Karpas-422 (cell line): ENCODE results near the gene FOXK1. TPM values are rescaled to one million over a fixed set of nuclear protein-coding genes. Genes with fewer than 3 reads are reported as not detected.
A peak's percentile ranks its signal among the peaks of the same experiment; 100 is the strongest.

Source experiments
- DNase-seq: peaks from one replicate; pipeline ENCODE4 v3.0.0-alpha.2; 2015
- H2AFZ ChIP-seq: fragments of 200-600 bp; sonication (generic); 2 replicates; pipeline ENCODE4 v1.6.1; 2014; ENCODE audit warnings: antibody characterized with exemption, low read length, mixed read lengths
- H3K27ac ChIP-seq: fragments of 200-600 bp; sonication (generic); 2 replicates; pipeline ENCODE4 v1.5.1; 2014; ENCODE audit warnings: mild to moderate bottlenecking, low read length, moderate library complexity
- H3K27me3 ChIP-seq: fragments of 200-600 bp; sonication (generic); 2 replicates; pipeline ENCODE4 v1.6.1; 2014; ENCODE audit warnings: low read length, mixed read lengths
- H3K36me3 ChIP-seq: fragments of 200-600 bp; sonication (generic); 2 replicates; pipeline ENCODE4 v1.6.1; 2014; ENCODE audit warnings: low read length, mixed read lengths; ENCODE audit not compliant: insufficient read depth
- H3K4me1 ChIP-seq: fragments of 200-600 bp; sonication (generic); 2 replicates; pipeline ENCODE4 v1.6.1; 2014; ENCODE audit warnings: mild to moderate bottlenecking, low read length, mixed read lengths
- H3K4me2 ChIP-seq: fragments of 200-600 bp; sonication (generic); 2 replicates; pipeline ENCODE4 v1.6.1; 2014; ENCODE audit warnings: low read length, low read depth, mild to moderate bottlenecking; ENCODE audit not compliant: poor library complexity, severe bottlenecking
- H3K4me3 ChIP-seq: fragments of 200-600 bp; sonication (generic); 2 replicates; pipeline ENCODE4 v1.5.1; 2014; ENCODE audit warnings: mild to moderate bottlenecking, antibody characterized with exemption, low read length, mixed read lengths
- H3K79me2 ChIP-seq: fragments of 200-600 bp; sonication (generic); 2 replicates; pipeline ENCODE4 v1.6.1; 2014; ENCODE audit warnings: mild to moderate bottlenecking, low read length, mixed read lengths
- H3K9ac ChIP-seq: fragments of 200-600 bp; sonication (generic); 2 replicates; pipeline ENCODE4 v1.6.0; 2014; ENCODE audit warnings: low read length
- H3K9me2 ChIP-seq: fragments of 200-600 bp; sonication (generic), shearing (Covaris generic); replicated peaks from 2 replicates; pipeline ENCODE4 v1.6.0; 2014; ENCODE audit warnings: mild to moderate bottlenecking, low read length, moderate library complexity; ENCODE audit not compliant: insufficient read depth
- H3K9me3 ChIP-seq: fragments of 300-700, 200-600 bp; sonication (generic); 2 replicates; pipeline ENCODE4 v1.6.1; 2014; ENCODE audit warnings: low read length, mixed read lengths
- H4K20me1 ChIP-seq: fragments of 200-600 bp; sonication (generic); 2 replicates; pipeline ENCODE4 v1.6.1; 2014; ENCODE audit warnings: mild to moderate bottlenecking, antibody characterized with exemption, low read length, low read depth; ENCODE audit not compliant: insufficient read depth
- total RNA-seq: library from RNA; depleted of rRNA; stranded (reverse); fragments of >200 nt; shearing (Covaris generic); gene quantifications from 2 replicates; pipeline ENCODE4 v1.2.3, GENCODE V29; 2014; ENCODE audit warnings: low replicate concordance; rRNA removed

Gene FOXK1
- total RNA-seq, result 20.3 and 23.8 TPM in 2 replicates

DNA sequence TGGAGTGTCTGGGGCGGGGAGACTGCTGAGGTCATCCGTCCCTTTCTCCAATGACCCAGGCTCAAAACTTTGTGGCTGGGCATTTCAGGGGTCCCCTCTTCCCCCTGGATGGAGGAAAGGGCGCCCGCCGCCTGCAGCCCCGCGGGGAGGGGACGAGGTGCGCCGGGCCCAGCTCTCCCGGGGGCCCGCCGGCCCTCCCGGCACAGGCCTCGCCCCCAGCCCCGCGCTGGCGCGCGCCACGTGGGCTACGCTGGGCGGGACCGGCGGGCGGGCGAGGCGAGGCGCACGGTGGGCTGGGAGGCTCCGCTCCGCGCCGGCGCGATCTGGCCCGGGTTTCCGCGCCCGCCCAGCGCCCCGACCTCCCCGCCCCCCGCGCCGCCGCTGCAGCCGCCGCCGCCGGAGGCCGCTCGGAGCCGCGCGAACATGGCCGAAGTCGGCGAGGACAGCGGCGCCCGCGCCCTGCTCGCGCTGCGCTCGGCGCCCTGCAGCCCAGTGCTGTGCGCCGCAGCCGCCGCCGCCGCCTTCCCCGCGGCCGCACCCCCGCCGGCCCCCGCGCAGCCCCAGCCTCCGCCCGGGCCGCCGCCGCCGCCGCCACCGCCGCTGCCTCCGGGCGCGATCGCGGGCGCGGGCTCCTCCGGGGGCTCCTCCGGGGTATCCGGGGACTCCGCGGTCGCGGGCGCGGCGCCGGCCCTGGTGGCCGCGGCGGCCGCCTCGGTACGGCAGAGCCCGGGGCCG lies at the start of gene FOXK1:
Gene FOXK1, plus strand, starts transcription at position 410 of the 735 bp plus-strand sequence. Its CDS starts 14 bp downstream, at position 424.
- Histone ChIP-seq H3K27me3 (no peaks in the 10 kb centered on the region), H3K9me2 (no peaks in the 10 kb centered on the region), H3K27ac (0 out of 2 replicates have a peak within 1 kb of the TSS, but pooled peaks have one; percentile 34), H3K9me3 (no peaks in the 10 kb centered on the region), H3K36me3 (peaks cover 4% of the 10 kb centered on the region; the same call in 1 of the 2 replicates), H3K4me1 (peaks cover 18% of the 10 kb centered on the region), H3K4me2 (peak within 1 kb of the TSS; percentile 94), H4K20me1 (peaks cover 19% of the 10 kb centered on the region; the same call in 1 of the 2 replicates), H3K9ac (peak within 1 kb of the TSS; percentile 98), H3K79me2 (peaks cover 46% of the 10 kb centered on the region), H2AFZ (peak within 1 kb of the TSS; percentile 48; the same call in 1 of the 2 replicates), H3K4me3 (peak within 1 kb of the TSS; percentile 100)
- peak; percentile 93 for DNase-seq

DNA sequence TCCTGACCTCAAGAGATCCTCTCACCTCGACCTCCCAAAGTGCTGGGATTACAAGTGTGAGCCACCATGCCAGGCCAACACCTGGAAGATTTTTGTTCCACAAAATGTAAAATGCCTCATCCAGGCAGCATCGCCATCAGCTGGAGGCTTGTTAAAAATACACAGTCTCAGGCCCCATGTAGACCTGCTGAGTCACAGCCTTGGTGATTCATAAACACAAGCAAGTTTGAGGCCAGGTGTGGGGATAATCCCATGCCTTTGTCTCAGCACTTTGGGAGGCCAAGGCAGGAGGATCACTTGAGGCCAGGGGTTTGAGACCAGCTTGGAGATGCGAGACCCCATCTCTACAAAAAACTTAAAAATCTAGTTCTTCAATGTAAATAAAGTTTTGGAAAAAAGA lies 49.1 kb upstream of the FOXK1 start:
- H3K4me2 ChIP-seq, result no peak overlapping the region
- H3K9me3 ChIP-seq, result no peaks in the 10 kb centered on the region
- no peak overlapping the region for H3K27ac ChIP-seq
- H3K27me3 ChIP-seq, result no peaks in the 10 kb centered on the region
- no peak overlapping the region for H2AFZ ChIP-seq
- H3K9me2 ChIP-seq, result no peaks in the 10 kb centered on the region
- H3K9ac ChIP-seq, result no peak overlapping the region
- no peak for DNase-seq
- no peaks in the 10 kb centered on the region for H3K79me2 ChIP-seq
- no peaks in the 10 kb centered on the region for H3K36me3 ChIP-seq
- H3K4me1 ChIP-seq, result no peaks in the 10 kb centered on the region
- H4K20me1 ChIP-seq, result no peaks in the 10 kb centered on the region
- H3K4me3 ChIP-seq, result no peak overlapping the region

DNA sequence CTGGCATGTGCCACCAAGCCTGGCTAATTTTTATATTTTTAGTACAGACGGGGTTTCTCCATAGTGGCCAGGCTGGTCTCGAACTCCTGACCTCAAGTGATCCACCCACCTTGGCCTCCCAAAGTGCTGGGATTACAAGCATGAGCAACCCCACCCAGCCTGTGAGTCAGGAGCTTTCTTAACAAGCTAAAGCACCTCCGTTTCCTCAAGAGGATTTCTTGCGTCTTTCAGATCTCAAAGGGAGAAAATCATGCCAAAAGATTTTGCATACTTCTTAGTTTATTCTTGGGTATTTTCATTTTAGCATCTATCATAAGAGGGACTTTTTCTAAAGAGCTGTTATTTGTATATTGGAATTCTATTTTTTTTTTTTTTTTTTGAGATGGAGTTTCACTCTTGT lies 47.9 kb upstream of the FOXK1 start:
- no peak for DNase-seq
- no peak overlapping the region for H3K27ac ChIP-seq
- no peaks in the 10 kb centered on the region for H3K9me2 ChIP-seq
- no peaks in the 10 kb centered on the region for H3K9me3 ChIP-seq
- no peak overlapping the region for H3K4me2 ChIP-seq
- H4K20me1 ChIP-seq, result no peaks in the 10 kb centered on the region
- H3K36me3 ChIP-seq, result no peaks in the 10 kb centered on the region
- H3K4me3 ChIP-seq, result no peak overlapping the region
- H2AFZ ChIP-seq, result no peak overlapping the region
- no peak overlapping the region for H3K9ac ChIP-seq
- H3K79me2 ChIP-seq, result no peaks in the 10 kb centered on the region
- H3K4me1 ChIP-seq, result no peaks in the 10 kb centered on the region
- no peaks in the 10 kb centered on the region for H3K27me3 ChIP-seq

DNA sequence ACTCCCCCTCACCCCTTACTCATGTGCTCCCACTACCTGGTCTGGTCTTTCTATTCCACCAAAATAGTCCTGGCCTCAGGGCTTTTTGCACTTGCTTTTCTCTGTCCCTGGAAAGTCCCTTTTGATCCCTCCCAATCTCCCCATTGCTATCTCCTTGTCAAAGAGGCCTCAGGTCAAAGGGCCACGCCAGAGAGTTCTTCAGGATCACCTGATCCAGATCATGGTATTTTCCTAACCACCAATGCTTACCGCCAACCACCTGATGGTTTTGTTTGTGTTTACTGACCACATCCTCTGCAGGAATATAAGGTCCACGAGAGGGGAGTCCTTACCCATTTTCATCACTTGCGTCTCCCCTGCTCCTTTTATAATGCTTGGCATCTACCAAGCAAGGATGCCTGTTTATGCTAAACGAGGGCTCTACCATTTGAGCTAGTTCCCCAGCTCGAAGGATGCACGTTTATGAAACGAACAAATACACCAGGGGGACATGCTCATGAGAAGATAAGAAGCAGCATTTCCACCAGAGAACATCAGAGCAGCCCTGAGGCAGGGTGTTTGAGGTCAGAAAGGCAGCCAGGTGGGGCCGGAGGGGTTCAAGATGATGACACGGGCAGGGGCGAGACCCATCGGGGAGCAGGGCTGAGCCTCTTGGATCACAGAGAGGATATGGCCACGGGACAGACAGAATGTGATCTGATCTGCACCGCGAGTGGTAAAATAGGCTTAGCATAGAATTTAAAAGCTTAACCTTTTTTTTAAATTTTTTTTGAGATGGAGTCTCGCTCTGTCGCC lies 43.1 kb upstream of the FOXK1 start:
- peaks cover 11% of the 10 kb centered on the region for H3K4me1 ChIP-seq
- H3K9ac ChIP-seq, result no peak overlapping the region
- H2AFZ ChIP-seq, result no peak overlapping the region
- no peaks in the 10 kb centered on the region for H3K36me3 ChIP-seq
- no peak overlapping the region for H3K4me2 ChIP-seq
- no peak overlapping the region for H3K27ac ChIP-seq
- no peaks in the 10 kb centered on the region for H3K27me3 ChIP-seq
- H3K79me2 ChIP-seq, result no peaks in the 10 kb centered on the region
- no peak overlapping the region for H3K4me3 ChIP-seq
- H4K20me1 ChIP-seq, result no peaks in the 10 kb centered on the region
- no peaks in the 10 kb centered on the region for H3K9me2 ChIP-seq
- DNase-seq, result no peak
- no peaks in the 10 kb centered on the region for H3K9me3 ChIP-seq

DNA sequence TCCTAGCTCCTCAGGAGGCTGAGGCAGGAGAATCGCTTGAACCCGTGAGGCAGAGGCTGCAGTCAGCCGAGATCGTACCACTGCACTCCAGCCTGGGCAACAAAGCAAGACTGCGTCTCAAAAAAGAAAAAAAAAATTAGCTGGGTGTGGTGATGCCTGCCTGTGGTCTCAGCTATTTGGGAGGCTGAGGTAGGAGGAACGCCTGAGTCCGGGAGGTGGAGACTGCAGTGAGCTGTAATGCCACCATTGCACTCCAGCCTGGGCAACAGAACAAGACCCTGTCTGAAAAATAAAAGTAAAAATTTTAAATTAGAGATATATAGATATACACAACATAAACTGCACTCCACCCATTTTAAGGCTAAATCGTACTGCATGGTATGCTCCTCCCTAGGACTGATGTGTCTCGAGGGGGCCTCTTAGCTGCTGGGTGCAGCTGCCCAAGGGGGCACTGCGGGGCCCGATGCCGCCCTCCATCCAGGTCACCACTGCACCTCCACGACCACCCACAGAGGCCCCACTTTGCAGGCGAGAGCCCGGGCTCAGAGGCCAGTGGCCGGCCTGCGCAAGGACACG lies 40.9 kb upstream of the FOXK1 start:
- H3K9ac ChIP-seq, result peak overlapping the region; percentile 80
- H3K27ac ChIP-seq, result no peak overlapping the region

DNA sequence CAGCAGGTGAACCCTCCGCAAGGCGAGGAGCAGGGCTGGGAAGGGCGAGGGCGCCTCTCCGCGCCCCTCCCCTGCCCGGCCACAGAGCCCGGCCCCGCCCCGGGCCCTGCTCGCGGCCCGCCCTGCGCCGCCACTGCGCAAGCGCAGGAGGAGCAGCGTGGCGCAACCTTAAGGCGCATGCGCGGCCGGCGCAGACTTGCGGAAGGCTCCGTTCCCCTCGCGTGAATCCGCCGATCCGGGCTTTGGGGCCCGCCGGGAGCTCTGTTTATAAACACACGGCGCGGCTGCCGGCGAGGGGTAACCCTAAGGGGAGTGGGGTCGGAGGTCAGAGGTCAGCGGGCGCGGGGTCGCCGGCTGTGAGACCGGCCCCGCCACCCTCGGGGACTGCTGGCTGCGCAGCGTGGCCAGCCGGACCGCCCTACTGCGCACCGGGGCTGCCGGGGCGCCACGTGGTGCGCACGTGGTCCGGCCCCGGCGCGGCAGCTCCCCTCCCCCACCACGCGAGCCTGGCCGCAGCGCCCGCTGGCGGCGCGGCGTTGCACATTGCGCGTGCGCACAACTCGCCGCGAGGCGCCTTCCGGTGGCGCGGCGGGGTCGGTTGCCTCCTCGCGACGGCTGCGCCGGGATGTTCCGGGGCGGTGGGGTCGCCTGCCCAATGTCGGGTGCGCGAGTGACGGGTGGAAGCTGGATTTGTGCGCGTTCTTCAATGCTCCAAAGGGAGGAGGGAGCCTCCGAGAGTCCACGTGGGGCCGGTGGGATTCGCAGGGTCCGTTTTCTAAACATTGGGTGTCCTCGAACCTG lies 40.2 kb upstream of the FOXK1 start:
- no peaks in the 10 kb centered on the region for H4K20me1 ChIP-seq
- peak overlapping the region; percentile 80 for H3K9ac ChIP-seq
- no peaks in the 10 kb centered on the region for H3K27me3 ChIP-seq
- H3K4me2 ChIP-seq, result peak overlapping the region; percentile 86
- H2AFZ ChIP-seq, result peak overlapping the region; percentile 99
- H3K4me1 ChIP-seq, result peaks cover 11% of the 10 kb centered on the region
- H3K9me3 ChIP-seq, result no peaks in the 10 kb centered on the region
- H3K4me3 ChIP-seq, result peak overlapping the region; percentile 76
- H3K9me2 ChIP-seq, result no peaks in the 10 kb centered on the region
- no peaks in the 10 kb centered on the region for H3K36me3 ChIP-seq
- no peaks in the 10 kb centered on the region for H3K79me2 ChIP-seq
- no peak overlapping the region for H3K27ac ChIP-seq
- peak; percentile 98 for DNase-seq

More for the DNA sequence above, 40.9 kb upstream of the FOXK1 start:
- Histone ChIP-seq H2AFZ (peak overlapping the region; percentile 99), H3K4me3 (peak overlapping the region; percentile 76), H3K9me2 (no peaks in the 10 kb centered on the region), H3K4me2 (peak overlapping the region; percentile 86), H4K20me1 (no peaks in the 10 kb centered on the region), H3K36me3 (no peaks in the 10 kb centered on the region), H3K27me3 (no peaks in the 10 kb centered on the region), H3K79me2 (no peaks in the 10 kb centered on the region), H3K9me3 (no peaks in the 10 kb centered on the region), H3K4me1 (peaks cover 11% of the 10 kb centered on the region)
- DNase-seq, result no peak

DNA sequence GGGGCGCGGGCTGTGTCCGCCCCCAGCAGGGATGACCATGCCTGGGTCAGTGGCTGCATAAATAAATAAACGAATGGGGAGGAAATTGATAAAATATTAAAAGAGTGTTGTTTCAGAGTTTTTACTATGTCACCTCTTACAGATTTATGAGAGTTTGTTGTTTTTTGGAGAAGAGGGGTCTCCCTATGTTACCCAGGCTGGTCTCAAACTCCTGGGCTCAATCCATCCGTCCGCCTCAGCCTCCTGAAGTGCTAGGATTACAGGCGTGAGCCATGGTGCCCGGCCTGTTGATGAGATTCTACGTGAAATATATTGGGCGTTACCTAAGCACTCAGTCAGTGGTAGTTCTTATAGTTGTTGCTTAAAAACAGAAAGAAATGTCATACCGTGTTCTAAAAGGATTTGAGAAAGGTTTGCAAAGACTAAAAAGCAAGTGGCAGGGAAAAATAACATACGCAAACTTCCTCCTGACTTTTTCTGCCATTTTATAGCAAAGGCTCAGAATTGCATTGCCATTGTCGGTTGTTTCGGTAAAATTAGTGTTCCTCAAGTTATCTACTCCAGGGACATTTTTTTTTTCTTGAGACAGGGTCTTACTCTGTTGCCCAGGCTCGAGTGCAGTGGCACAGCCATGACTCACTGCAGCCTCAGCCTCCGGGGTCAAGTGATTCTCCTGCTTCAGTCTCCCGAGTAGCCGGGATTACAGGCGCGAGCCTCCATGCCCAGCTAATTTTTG lies 39.5 kb upstream of the FOXK1 start:
- Histone ChIP-seq H3K4me2 (peak overlapping the region; percentile 86), H4K20me1 (no peaks in the 10 kb centered on the region), H3K36me3 (no peaks in the 10 kb centered on the region), H2AFZ (peak overlapping the region; percentile 77), H3K27me3 (no peaks in the 10 kb centered on the region), H3K79me2 (no peaks in the 10 kb centered on the region), H3K27ac (no peak overlapping the region), H3K9me2 (no peaks in the 10 kb centered on the region), H3K4me1 (peaks cover 11% of the 10 kb centered on the region), H3K4me3 (peak overlapping the region; percentile 76), H3K9me3 (no peaks in the 10 kb centered on the region), H3K9ac (peak overlapping the region; percentile 67; the same call in 1 of the 2 replicates)
- DNase-seq, result no peak
